Esophagus muscularis mucosa (tissue), 3 donors: Measurements from ENCODE around the gene KCNK16.

Experiments
- POLR2A ChIP-seq: fragments of 450-650 bp; IDR thresholded peaks from one replicate; pipeline ENCODE4 v1.6.1; 2017; ENCODE audit warnings: antibody characterized with exemption, moderate library complexity, mild to moderate bottlenecking, low read depth
- POLR2AphosphoS5 ChIP-seq, 2 donors: sonication (generic); formaldehyde crosslinking; IDR thresholded peaks; one replicate each; pipeline ENCODE4 v1.6.1; 2017; ENCODE audit warnings: antibody characterized with exemption in 2 of 2
- TF ChIP-seq, protein P1 (sequence below), 3 experiments: fragments of 200-600 bp in 2 of 3; fragments of 450-650 bp in 1 of 3; sonication (generic) in 2 of 3; IDR thresholded peaks; one replicate each; pipeline ENCODE4 v1.5.1; 2017 to 2019; ENCODE audit warnings: antibody characterized with exemption in 3 of 3, mild to moderate bottlenecking in 2 of 3, moderate library complexity in 1 of 3

GRCh38 chr6:39266782-39267355, 55.6 kb downstream of the KCNK16 start:
- TF ChIP-seq POLR2A (no peak), POLR2AphosphoS5 (IDR thresholded peaks at IDR 0.05) (no peak)
- TF ChIP-seq, protein P1, sequence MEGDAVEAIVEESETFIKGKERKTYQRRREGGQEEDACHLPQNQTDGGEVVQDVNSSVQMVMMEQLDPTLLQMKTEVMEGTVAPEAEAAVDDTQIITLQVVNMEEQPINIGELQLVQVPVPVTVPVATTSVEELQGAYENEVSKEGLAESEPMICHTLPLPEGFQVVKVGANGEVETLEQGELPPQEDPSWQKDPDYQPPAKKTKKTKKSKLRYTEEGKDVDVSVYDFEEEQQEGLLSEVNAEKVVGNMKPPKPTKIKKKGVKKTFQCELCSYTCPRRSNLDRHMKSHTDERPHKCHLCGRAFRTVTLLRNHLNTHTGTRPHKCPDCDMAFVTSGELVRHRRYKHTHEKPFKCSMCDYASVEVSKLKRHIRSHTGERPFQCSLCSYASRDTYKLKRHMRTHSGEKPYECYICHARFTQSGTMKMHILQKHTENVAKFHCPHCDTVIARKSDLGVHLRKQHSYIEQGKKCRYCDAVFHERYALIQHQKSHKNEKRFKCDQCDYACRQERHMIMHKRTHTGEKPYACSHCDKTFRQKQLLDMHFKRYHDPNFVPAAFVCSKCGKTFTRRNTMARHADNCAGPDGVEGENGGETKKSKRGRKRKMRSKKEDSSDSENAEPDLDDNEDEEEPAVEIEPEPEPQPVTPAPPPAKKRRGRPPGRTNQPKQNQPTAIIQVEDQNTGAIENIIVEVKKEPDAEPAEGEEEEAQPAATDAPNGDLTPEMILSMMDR (IDR thresholded peaks at IDR 0.05): no peak
